ENCODE results near the gene CMTM8. TPM values are rescaled to one million over a fixed set of nuclear protein-coding genes. Genes with fewer than 3 reads are reported as not detected.

Gene CMTM8
- total RNA-seq, 2 donors from 2014 or later, result 5.8 to 11.6 TPM

GRCh38 chr3:32371461-32372212 lies 133.2 kb downstream of the CMTM8 start:
- H3K9ac ChIP-seq (ENCODE audit: extremely low read depth, low read length, poor library complexity, severe bottlenecking), result no peak overlapping the region
- no peak overlapping the region for H3K4me3 Mint-ChIP-seq
- WGBS, 2 experiments (ENCODE audit: insufficient coverage in 1 of 2, insufficient read length in 1 of 2), result 93 to 94% methylated on average over 7 of the region's 7 CpGs
- no peaks in the 10 kb centered on the region for H3K36me3 ChIP-seq (ENCODE audit: control insufficient read depth, insufficient read depth, low read length)
- no peak overlapping the region for H3K27ac ChIP-seq (ENCODE audit: low read depth, low read length)
- H3K4me1 Mint-ChIP-seq, result peaks cover 3% of the 10 kb centered on the region
- no peaks in the 10 kb centered on the region for H3K36me3 Mint-ChIP-seq (ENCODE audit: low read depth)
- no peak for DNase-seq
- H3K4me1 ChIP-seq (ENCODE audit: control insufficient read depth, insufficient read depth, low read length), result no peaks in the 10 kb centered on the region
- no peak overlapping the region for H3K27ac Mint-ChIP-seq
- no peak overlapping the region for H3K4me3 ChIP-seq (ENCODE audit: low read length)
- TF ChIP-seq CTCF (conservative IDR thresholded peaks at IDR 0.05), result no peak
- H3K27me3 Mint-ChIP-seq (ENCODE audit: insufficient read depth), result no peaks in the 10 kb centered on the region
- no peaks in the 10 kb centered on the region for H3K9me3 Mint-ChIP-seq
- no peaks in the 10 kb centered on the region for H3K9me3 ChIP-seq (ENCODE audit: control insufficient read depth, low read length)
- H3K27me3 ChIP-seq (ENCODE audit: control insufficient read depth, insufficient read depth, low read length, poor library complexity, severe bottlenecking), result peaks cover 4% of the 10 kb centered on the region

- DNase-seq, result no peak
- no peaks in the 10 kb centered on the region for H3K9me3 ChIP-seq (ENCODE audit: control insufficient read depth, low read length)
- H3K9ac ChIP-seq (ENCODE audit: extremely low read depth, low read length, poor library complexity, severe bottlenecking), result no peak overlapping the region
- peaks cover 4% of the 10 kb centered on the region for H3K27me3 ChIP-seq (ENCODE audit: control insufficient read depth, insufficient read depth, low read length, poor library complexity, severe bottlenecking)
- H3K27me3 Mint-ChIP-seq (ENCODE audit: insufficient read depth), result no peaks in the 10 kb centered on the region
- H3K4me3 ChIP-seq (ENCODE audit: low read length), result no peak overlapping the region
- no peak overlapping the region for H3K4me3 Mint-ChIP-seq
- H3K27ac Mint-ChIP-seq, result no peak overlapping the region
- TF ChIP-seq CTCF (conservative IDR thresholded peaks at IDR 0.05), result no peak
- H3K9me3 Mint-ChIP-seq, result no peaks in the 10 kb centered on the region
- 94 to 98% methylated on average over 4 of the region's 4 CpGs for WGBS, 2 experiments (ENCODE audit: insufficient coverage in 1 of 2, insufficient read length in 1 of 2)
- no peaks in the 10 kb centered on the region for H3K4me1 ChIP-seq (ENCODE audit: control insufficient read depth, insufficient read depth, low read length)
- peaks cover under 1% of the 10 kb centered on the region for H3K4me1 Mint-ChIP-seq
- H3K36me3 Mint-ChIP-seq (ENCODE audit: low read depth), result no peaks in the 10 kb centered on the region
- no peak overlapping the region for H3K27ac ChIP-seq (ENCODE audit: low read depth, low read length)
- H3K36me3 ChIP-seq (ENCODE audit: control insufficient read depth, insufficient read depth, low read length), result no peaks in the 10 kb centered on the region
Observed at GRCh38 chr3:32372213-32372490, 133.7 kb downstream of the CMTM8 start.

GRCh38 chr3:32373276-32373675 lies 134.8 kb downstream of the CMTM8 start:
- WGBS, 2 experiments (ENCODE audit: insufficient coverage in 1 of 2, insufficient read length in 1 of 2), result 94 to 95% methylated on average over 5 of the region's 5 CpGs
- H3K4me1 ChIP-seq (ENCODE audit: control insufficient read depth, insufficient read depth, low read length), result no peaks in the 10 kb centered on the region
- no peak for TF ChIP-seq CTCF (conservative IDR thresholded peaks at IDR 0.05)
- no peak overlapping the region for H3K27ac Mint-ChIP-seq
- no peak for DNase-seq
- no peaks in the 10 kb centered on the region for H3K9me3 Mint-ChIP-seq
- no peaks in the 10 kb centered on the region for H3K4me1 Mint-ChIP-seq
- no peak overlapping the region for H3K9ac ChIP-seq (ENCODE audit: extremely low read depth, low read length, poor library complexity, severe bottlenecking)
- H3K36me3 ChIP-seq (ENCODE audit: control insufficient read depth, insufficient read depth, low read length), result no peaks in the 10 kb centered on the region
- no peaks in the 10 kb centered on the region for H3K36me3 Mint-ChIP-seq (ENCODE audit: low read depth)
- H3K27ac ChIP-seq (ENCODE audit: low read depth, low read length), result no peak overlapping the region
- H3K27me3 ChIP-seq (ENCODE audit: control insufficient read depth, insufficient read depth, low read length, poor library complexity, severe bottlenecking), result peaks cover 4% of the 10 kb centered on the region
- no peaks in the 10 kb centered on the region for H3K27me3 Mint-ChIP-seq (ENCODE audit: insufficient read depth)
- H3K9me3 ChIP-seq (ENCODE audit: control insufficient read depth, low read length), result no peaks in the 10 kb centered on the region
- no peak overlapping the region for H3K4me3 ChIP-seq (ENCODE audit: low read length)
- H3K4me3 Mint-ChIP-seq, result no peak overlapping the region
